ENCODE data around the gene TRAF2. TPM values are rescaled to one million over a fixed set of nuclear protein-coding genes. Genes with fewer than 3 reads are reported as not detected.

TRAF2 gene
- total RNA-seq, 1 donor from 2014 or later, result 21.7 TPM

DNA sequence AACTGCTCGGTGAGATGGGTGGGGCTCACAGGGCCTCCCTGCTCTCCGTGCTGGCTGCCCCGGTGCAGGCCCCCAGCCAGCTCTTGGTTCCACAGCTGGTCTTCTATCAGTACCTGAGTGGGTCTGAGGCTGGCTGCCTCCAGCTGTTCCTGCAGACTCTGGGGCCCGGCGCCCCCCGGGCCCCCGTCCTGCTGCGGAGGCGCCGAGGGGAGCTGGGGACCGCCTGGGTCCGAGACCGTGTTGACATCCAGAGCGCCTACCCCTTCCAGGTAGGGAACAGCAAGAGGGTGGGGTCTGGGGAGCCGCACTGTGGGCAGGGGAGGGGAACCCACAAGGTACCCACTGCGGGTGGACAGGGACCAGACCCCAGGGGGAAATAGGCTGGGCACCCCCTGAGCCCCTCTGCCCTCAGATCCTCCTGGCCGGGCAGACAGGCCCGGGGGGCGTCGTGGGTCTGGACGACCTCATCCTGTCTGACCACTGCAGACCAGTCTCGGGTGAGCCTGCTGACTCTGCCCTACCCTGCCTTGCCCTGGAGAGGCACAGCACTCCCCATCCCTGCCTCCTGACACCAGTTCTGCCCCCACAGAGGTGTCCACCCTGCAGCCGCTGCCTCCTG is 31.4 kb upstream of the TRAF2 start:
- no peak overlapping the region for H3K27ac Mint-ChIP-seq (ENCODE audit: unreplicated experiment)
- H3K4me1 Mint-ChIP-seq (ENCODE audit: unreplicated experiment), result no peaks in the 10 kb centered on the region
- H3K27me3 Mint-ChIP-seq (ENCODE audit: unreplicated experiment), result peaks cover 2% of the 10 kb centered on the region
- no peak for DNase-seq (ENCODE audit: low spot score)
- no peaks in the 10 kb centered on the region for H3K36me3 Mint-ChIP-seq (ENCODE audit: low read depth, unreplicated experiment)
- H3K9me3 Mint-ChIP-seq (ENCODE audit: unreplicated experiment), result no peaks in the 10 kb centered on the region
- TF ChIP-seq, protein P1, sequence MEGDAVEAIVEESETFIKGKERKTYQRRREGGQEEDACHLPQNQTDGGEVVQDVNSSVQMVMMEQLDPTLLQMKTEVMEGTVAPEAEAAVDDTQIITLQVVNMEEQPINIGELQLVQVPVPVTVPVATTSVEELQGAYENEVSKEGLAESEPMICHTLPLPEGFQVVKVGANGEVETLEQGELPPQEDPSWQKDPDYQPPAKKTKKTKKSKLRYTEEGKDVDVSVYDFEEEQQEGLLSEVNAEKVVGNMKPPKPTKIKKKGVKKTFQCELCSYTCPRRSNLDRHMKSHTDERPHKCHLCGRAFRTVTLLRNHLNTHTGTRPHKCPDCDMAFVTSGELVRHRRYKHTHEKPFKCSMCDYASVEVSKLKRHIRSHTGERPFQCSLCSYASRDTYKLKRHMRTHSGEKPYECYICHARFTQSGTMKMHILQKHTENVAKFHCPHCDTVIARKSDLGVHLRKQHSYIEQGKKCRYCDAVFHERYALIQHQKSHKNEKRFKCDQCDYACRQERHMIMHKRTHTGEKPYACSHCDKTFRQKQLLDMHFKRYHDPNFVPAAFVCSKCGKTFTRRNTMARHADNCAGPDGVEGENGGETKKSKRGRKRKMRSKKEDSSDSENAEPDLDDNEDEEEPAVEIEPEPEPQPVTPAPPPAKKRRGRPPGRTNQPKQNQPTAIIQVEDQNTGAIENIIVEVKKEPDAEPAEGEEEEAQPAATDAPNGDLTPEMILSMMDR (IDR thresholded peaks at IDR 0.05; ENCODE audit: unreplicated experiment), result no peak
- no peak overlapping the region for H3K4me3 Mint-ChIP-seq (ENCODE audit: unreplicated experiment)

DNA sequence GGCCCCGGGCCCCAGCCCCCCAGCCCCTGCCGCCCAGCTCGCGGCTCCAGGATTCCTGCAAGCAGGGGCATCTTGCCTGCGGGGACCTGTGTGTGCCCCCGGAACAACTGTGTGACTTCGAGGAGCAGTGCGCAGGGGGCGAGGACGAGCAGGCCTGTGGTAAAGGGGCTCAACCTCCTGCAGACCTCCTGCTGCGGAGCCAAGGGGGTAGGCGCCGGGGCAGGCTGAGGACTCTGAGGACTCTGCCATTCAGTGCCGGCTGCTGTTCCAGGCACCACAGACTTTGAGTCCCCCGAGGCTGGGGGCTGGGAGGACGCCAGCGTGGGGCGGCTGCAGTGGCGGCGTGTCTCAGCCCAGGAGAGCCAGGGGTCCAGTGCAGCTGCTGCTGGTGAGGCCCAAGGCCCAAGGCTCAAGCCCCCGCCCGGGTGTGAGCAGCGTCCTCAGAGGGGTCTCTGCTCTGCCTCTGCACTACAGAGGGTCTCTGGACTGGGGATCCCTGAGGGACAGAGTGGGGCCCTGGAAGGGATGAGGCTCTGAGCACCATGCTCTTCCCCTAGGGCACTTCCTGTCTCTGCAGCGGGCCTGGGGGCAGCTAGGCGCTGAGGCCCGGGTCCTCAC is 30.7 kb upstream of the TRAF2 start:
- peak; percentile 6 for DNase-seq (ENCODE audit: low spot score)
- no peaks in the 10 kb centered on the region for H3K4me1 Mint-ChIP-seq (ENCODE audit: unreplicated experiment)
- no peaks in the 10 kb centered on the region for H3K9me3 Mint-ChIP-seq (ENCODE audit: unreplicated experiment)
- no peak overlapping the region for H3K27ac Mint-ChIP-seq (ENCODE audit: unreplicated experiment)
- TF ChIP-seq, protein P1 (IDR thresholded peaks at IDR 0.05; ENCODE audit: unreplicated experiment), result no peak
- peaks cover 6% of the 10 kb centered on the region for H3K27me3 Mint-ChIP-seq (ENCODE audit: unreplicated experiment)
- no peaks in the 10 kb centered on the region for H3K36me3 Mint-ChIP-seq (ENCODE audit: low read depth, unreplicated experiment)
- H3K4me3 Mint-ChIP-seq (ENCODE audit: unreplicated experiment), result no peak overlapping the region

GRCh38 chr9:136856079-136856476 is 30.2 kb upstream of the TRAF2 start:
- no peaks in the 10 kb centered on the region for H3K9me3 Mint-ChIP-seq (ENCODE audit: unreplicated experiment)
- no peaks in the 10 kb centered on the region for H3K4me1 Mint-ChIP-seq (ENCODE audit: unreplicated experiment)
- peak; percentile 9 for DNase-seq (ENCODE audit: low spot score)

GRCh38 chr9:136856541-136857141 is 29.7 kb upstream of the TRAF2 start:
- no peaks in the 10 kb centered on the region for H3K36me3 Mint-ChIP-seq (ENCODE audit: low read depth, unreplicated experiment)
- H3K9me3 Mint-ChIP-seq (ENCODE audit: unreplicated experiment), result no peaks in the 10 kb centered on the region
- TF ChIP-seq, protein P1 (IDR thresholded peaks at IDR 0.05; ENCODE audit: unreplicated experiment), result no peak
- H3K27ac Mint-ChIP-seq (ENCODE audit: unreplicated experiment), result no peak overlapping the region
- H3K4me3 Mint-ChIP-seq (ENCODE audit: unreplicated experiment), result no peak overlapping the region
- H3K27me3 Mint-ChIP-seq (ENCODE audit: unreplicated experiment), result peaks cover 6% of the 10 kb centered on the region
- H3K4me1 Mint-ChIP-seq (ENCODE audit: unreplicated experiment), result no peaks in the 10 kb centered on the region
- DNase-seq (ENCODE audit: low spot score), result no peak

More at GRCh38 chr9:136856079-136856476, 30.2 kb upstream of the TRAF2 start:
- TF ChIP-seq, protein P1 (IDR thresholded peaks at IDR 0.05; ENCODE audit: unreplicated experiment), result no peak
- Mint-ChIP-seq H3K27ac (ENCODE audit: unreplicated experiment) (no peak overlapping the region), H3K36me3 (ENCODE audit: low read depth, unreplicated experiment) (no peaks in the 10 kb centered on the region), H3K4me3 (ENCODE audit: unreplicated experiment) (no peak overlapping the region), H3K27me3 (ENCODE audit: unreplicated experiment) (peaks cover 6% of the 10 kb centered on the region)

DNA sequence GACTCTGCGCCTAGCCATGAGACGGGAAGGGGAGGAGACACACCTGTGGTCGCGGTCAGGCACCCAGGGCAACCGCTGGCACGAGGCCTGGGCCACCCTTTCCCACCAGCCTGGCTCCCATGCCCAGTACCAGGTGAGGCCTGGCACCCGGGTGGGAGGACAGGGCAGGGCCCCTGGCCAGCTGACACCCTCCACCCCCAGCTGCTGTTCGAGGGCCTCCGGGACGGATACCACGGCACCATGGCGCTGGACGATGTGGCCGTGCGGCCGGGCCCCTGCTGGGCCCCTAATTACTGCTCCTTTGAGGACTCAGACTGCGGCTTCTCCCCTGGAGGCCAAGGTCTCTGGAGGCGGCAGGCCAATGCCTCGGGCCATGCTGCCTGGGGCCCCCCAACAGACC is 29.1 kb upstream of the TRAF2 start:
- DNase-seq (ENCODE audit: low spot score), result no peak
- Mint-ChIP-seq H3K4me1 (ENCODE audit: unreplicated experiment) (no peaks in the 10 kb centered on the region), H3K27me3 (ENCODE audit: unreplicated experiment) (peaks cover 4% of the 10 kb centered on the region), H3K9me3 (ENCODE audit: unreplicated experiment) (no peaks in the 10 kb centered on the region), H3K4me3 (ENCODE audit: unreplicated experiment) (no peak overlapping the region), H3K36me3 (ENCODE audit: low read depth, unreplicated experiment) (no peaks in the 10 kb centered on the region), H3K27ac (ENCODE audit: unreplicated experiment) (no peak overlapping the region)
- TF ChIP-seq, protein P1 (IDR thresholded peaks at IDR 0.05; ENCODE audit: unreplicated experiment), result no peak
